MCF 10A (cell line): ENCODE measurements around the gene ARSI. TPM values are rescaled to one million over a fixed set of nuclear protein-coding genes. Genes with fewer than 3 reads are reported as not detected.

Experiments used
- BruUV-seq: library from RNA; stranded (reverse); fragments of 400-500 nt; replicated peaks from 2 replicates; lab custom pipeline; 2021; lab: Mats Ljungman, UMichigan
- CTCF ChIA-PET: fragments of 300-600 bp; sonication (Branson Sonifier 250); formaldehyde crosslinking; extraction: SDS; loops from one replicate; lab custom pipeline; 2021; ENCODE audit warnings: antibody characterized with exemption, inconsistent platforms; lab: Yijun Ruan, JAX
- POLR2A ChIA-PET: fragments of 300-600, 350-650 bp; sonication (Branson Sonifier 250); formaldehyde crosslinking; extraction: SDS; loops from one replicate; lab custom pipeline; 2020; ENCODE audit warnings: antibody characterized with exemption, inconsistent platforms; lab: Yijun Ruan, JAX
- DNase-seq: peaks from one replicate; pipeline ENCODE4 v3.0.0-alpha.2; 2018; ENCODE audit not compliant: unreplicated experiment
- H3K27ac Mint-ChIP-seq: one replicate; pipeline ENCODE4 v1.8.0; 2022; ENCODE audit warnings: mild to moderate bottlenecking, low read depth, mixed read lengths; ENCODE audit not compliant: unreplicated experiment
- H3K27me3 Mint-ChIP-seq: one replicate; pipeline ENCODE4 v1.8.0; 2022; ENCODE audit warnings: mixed read lengths; ENCODE audit not compliant: insufficient read depth, unreplicated experiment
- H3K36me3 Mint-ChIP-seq: one replicate; pipeline ENCODE4 v1.8.0; 2022; ENCODE audit warnings: mild to moderate bottlenecking, moderate library complexity, mixed read lengths; ENCODE audit not compliant: insufficient read depth, unreplicated experiment
- H3K4me1 Mint-ChIP-seq: one replicate; pipeline ENCODE4 v1.8.0; 2022; ENCODE audit warnings: mixed read lengths; ENCODE audit not compliant: insufficient read depth, unreplicated experiment
- H3K4me3 Mint-ChIP-seq: one replicate; pipeline ENCODE4 v1.8.0; 2022; ENCODE audit warnings: mild to moderate bottlenecking, moderate library complexity, mixed read lengths; ENCODE audit not compliant: unreplicated experiment
- H3K9me3 Mint-ChIP-seq: one replicate; pipeline ENCODE4 v1.8.0; 2022; ENCODE audit warnings: mixed read lengths; ENCODE audit not compliant: unreplicated experiment
- intact Hi-C: fragments of 100-400 bp; cut with micrococcal nuclease; formaldehyde crosslinking; loops from 2 replicates; pipeline ENCODE4 v1.14.1; 2022
- total RNA-seq: library from RNA; stranded (reverse); gene quantifications from 2 replicates; pipeline ENCODE4 v1.2.3, GENCODE V29; 2022
- TF ChIP-seq, protein P1 (sequence below): fragments of 200-600 bp; IDR thresholded peaks from one replicate; pipeline ENCODE4 v1.8.0; 2022; ENCODE audit warnings: antibody characterized with exemption, mild to moderate bottlenecking; ENCODE audit not compliant: unreplicated experiment

Gene ARSI
- total RNA-seq, 1 experiment from 2014 or later = 0.19 TPM

GRCh38 chr5:150335778-150336177 is 33.1 kb upstream of the ARSI start:
- no peak overlapping the region for H3K4me3 Mint-ChIP-seq
- no peaks in the 10 kb centered on the region for H3K27me3 Mint-ChIP-seq
- POLR2A ChIA-PET = interaction anchor here (1.1 to 1.2 kb wide), 2 partner anchors 9 to 16 kb away, joined by 3 to 4 read pairs; no protein-coding TSS in a partner anchor
- H3K27ac Mint-ChIP-seq = no peak overlapping the region
- H3K36me3 Mint-ChIP-seq = no peaks in the 10 kb centered on the region
- BruUV-seq = no TSS peak
- intact Hi-C loops = no loop called here
- DNase-seq = no peak
- no peaks in the 10 kb centered on the region for H3K9me3 Mint-ChIP-seq
- H3K4me1 Mint-ChIP-seq = no peaks in the 10 kb centered on the region
- CTCF ChIA-PET = interaction anchor here (0.5 to 3.2 kb wide), 7 partner anchors 13 to 983 kb away, joined by 3 to 22 read pairs (median 4); no protein-coding TSS in a partner anchor
- TF ChIP-seq, protein P1, sequence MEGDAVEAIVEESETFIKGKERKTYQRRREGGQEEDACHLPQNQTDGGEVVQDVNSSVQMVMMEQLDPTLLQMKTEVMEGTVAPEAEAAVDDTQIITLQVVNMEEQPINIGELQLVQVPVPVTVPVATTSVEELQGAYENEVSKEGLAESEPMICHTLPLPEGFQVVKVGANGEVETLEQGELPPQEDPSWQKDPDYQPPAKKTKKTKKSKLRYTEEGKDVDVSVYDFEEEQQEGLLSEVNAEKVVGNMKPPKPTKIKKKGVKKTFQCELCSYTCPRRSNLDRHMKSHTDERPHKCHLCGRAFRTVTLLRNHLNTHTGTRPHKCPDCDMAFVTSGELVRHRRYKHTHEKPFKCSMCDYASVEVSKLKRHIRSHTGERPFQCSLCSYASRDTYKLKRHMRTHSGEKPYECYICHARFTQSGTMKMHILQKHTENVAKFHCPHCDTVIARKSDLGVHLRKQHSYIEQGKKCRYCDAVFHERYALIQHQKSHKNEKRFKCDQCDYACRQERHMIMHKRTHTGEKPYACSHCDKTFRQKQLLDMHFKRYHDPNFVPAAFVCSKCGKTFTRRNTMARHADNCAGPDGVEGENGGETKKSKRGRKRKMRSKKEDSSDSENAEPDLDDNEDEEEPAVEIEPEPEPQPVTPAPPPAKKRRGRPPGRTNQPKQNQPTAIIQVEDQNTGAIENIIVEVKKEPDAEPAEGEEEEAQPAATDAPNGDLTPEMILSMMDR = no peak

- ChIA-PET POLR2A (interaction anchor here (1.2 kb wide), 1 partner anchor 16 kb away, joined by 6 read pairs; no protein-coding TSS in a partner anchor), CTCF (interaction anchor here (0.6 to 3.2 kb wide), 7 partner anchors 10 to 61 kb away, joined by 3 to 22 read pairs (median 3); partner anchors contain the start of gene CAMK2A)
- Mint-ChIP-seq H3K9me3 (no peaks in the 10 kb centered on the region), H3K4me3 (no peak overlapping the region), H3K36me3 (no peaks in the 10 kb centered on the region), H3K27me3 (no peaks in the 10 kb centered on the region), H3K4me1 (no peaks in the 10 kb centered on the region), H3K27ac (no peak overlapping the region)
- intact Hi-C loops = no loop called here
- no peak for DNase-seq
- no TSS peak for BruUV-seq
- TF ChIP-seq, protein P1 = no peak
Observed at GRCh38 chr5:150333400-150333799, 30.7 kb upstream of the ARSI start.

GRCh38 chr5:150329881-150330876 is 27.5 kb upstream of the ARSI start:
- Mint-ChIP-seq H3K9me3 (no peaks in the 10 kb centered on the region), H3K4me3 (no peak overlapping the region), H3K36me3 (no peaks in the 10 kb centered on the region), H3K27ac (no peak overlapping the region), H3K4me1 (no peaks in the 10 kb centered on the region), H3K27me3 (no peaks in the 10 kb centered on the region)
- BruUV-seq = no TSS peak
- CTCF ChIA-PET = interaction anchor here (0.7 to 1.1 kb wide), 2 partner anchors 20 to 59 kb away, joined by 3 to 5 read pairs; no protein-coding TSS in a partner anchor
- no peak for DNase-seq
- POLR2A ChIA-PET = interaction anchor here (1.3 kb wide), 1 partner anchor 20 kb away, joined by 5 read pairs; no protein-coding TSS in a partner anchor
- TF ChIP-seq, protein P1 = no peak
- intact Hi-C loops = no loop called here

DNA sequence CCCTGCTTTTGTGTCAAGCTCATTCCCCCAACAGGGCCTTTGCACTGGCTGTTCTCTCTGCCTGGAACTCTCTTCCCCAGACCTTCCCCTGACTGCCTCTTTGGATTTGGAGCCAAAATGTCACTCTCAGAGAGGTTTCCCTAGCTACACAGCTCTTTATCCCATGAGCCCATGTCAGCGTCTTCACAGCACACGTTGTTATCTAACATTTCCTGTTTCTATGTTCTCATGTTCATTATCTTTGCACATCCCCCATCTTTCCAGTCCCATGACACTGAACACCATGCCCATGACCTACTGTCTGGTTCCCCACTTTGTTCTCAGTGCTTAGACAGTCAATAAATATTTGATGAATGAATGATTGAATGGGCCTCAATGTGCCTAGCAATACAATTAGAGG is 26.3 kb upstream of the ARSI start:
- Mint-ChIP-seq H3K4me1 (no peaks in the 10 kb centered on the region), H3K27me3 (no peaks in the 10 kb centered on the region), H3K9me3 (no peaks in the 10 kb centered on the region), H3K36me3 (no peaks in the 10 kb centered on the region), H3K4me3 (no peak overlapping the region), H3K27ac (no peak overlapping the region)
- POLR2A ChIA-PET = interaction anchor here (1.4 kb wide), 1 partner anchor 30 kb away, joined by 5 read pairs; no protein-coding TSS in a partner anchor
- BruUV-seq = no TSS peak
- no peak for DNase-seq
- CTCF ChIA-PET = no interaction called here
- TF ChIP-seq, protein P1 = no peak
- intact Hi-C loops = no loop called here
